ENCODE measurements around the gene DAPK1. TPM values are rescaled to one million over a fixed set of nuclear protein-coding genes. Genes with fewer than 3 reads are reported as not detected.
A peak's percentile ranks its signal among the peaks of the same experiment; 100 is the strongest.

DAPK1 gene
- total and polyA plus RNA-seq, 2 donors from 2014 or later = 15.5 to 166 TPM

GRCh38 chr9:87556039-87556438, 58.4 kb downstream of the DAPK1 start:
- intact Hi-C loops (cut with DNase I) = no loop called here
- no peak overlapping the region for H3K27ac ChIP-seq (ENCODE audit: low read depth in 2 of 2, low read length in 2 of 2)
- no peaks in the 10 kb centered on the region for H3K27me3 ChIP-seq (ENCODE audit: control insufficient read depth, insufficient read depth, low read length)
- H3K4me1 ChIP-seq (ENCODE audit: control insufficient read depth in 2 of 3, insufficient read depth in 2 of 3, low read depth in 1 of 3, low read length in 3 of 3) = peaks cover 0 to 20% (median 15%) of the 10 kb centered on the region in 3 donors
- no peak for TF ChIP-seq CTCF (IDR thresholded peaks at IDR 0.05; ENCODE audit: borderline replicate concordance, extremely low read depth, insufficient read depth)
- no peaks in the 10 kb centered on the region for H3K9me3 ChIP-seq (ENCODE audit: control insufficient read depth in 2 of 3, insufficient read depth in 1 of 3, low read length in 3 of 3)
- no peak for FAIRE-seq
- no peak overlapping the region for H3K9ac ChIP-seq (ENCODE audit: low read length in 3 of 3)
- H3K4me3 ChIP-seq (ENCODE audit: low read length in 3 of 3) = no peak overlapping the region
- no peaks in the 10 kb centered on the region for H3K36me3 ChIP-seq (ENCODE audit: control insufficient read depth in 2 of 3, insufficient read depth in 3 of 3, low read length in 3 of 3)
- no peak for DNase-seq

DNA sequence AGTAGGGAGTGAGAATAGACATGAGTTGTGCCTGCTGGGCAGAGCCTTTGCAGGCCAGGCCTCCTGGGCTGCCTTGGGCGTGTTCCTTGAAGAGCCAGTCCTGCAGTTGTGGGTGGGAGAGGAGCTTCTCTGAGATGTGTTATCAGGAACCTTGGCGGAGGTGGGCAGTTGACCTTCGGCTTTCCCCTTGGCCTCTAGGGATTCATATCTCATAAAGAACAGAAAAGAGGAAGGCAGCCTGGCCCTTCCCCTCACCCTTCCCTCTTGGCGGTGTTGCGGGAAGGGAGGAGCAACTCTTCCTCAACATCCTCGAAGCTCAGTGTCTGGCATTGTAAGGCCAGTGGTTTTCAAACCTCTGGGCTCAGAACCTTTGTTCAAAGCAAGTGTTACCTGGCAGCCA, 59.2 kb downstream of the DAPK1 start:
- peaks cover 0 to 20% (median 15%) of the 10 kb centered on the region in 3 donors for H3K4me1 ChIP-seq (ENCODE audit: control insufficient read depth in 2 of 3, insufficient read depth in 2 of 3, low read depth in 1 of 3, low read length in 3 of 3)

DNA sequence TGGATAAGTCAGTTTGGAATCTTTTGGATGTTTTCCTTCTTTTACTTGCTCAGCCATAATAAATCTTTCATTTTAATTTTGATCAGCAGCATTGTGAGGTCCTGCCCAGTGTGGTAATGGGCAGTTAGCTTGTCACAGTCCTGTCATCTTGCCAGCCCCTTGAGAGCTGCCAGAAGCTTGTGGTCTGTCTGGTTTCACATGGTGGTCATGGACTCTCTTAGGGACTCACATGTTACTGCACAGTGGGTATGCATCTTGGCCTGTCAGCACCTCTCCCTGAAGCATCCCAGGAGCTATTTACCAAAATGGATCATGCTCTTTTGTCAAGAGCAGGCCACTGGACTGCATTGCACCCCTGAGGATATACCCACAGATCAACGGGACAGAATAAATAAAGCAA, 60.3 kb downstream of the DAPK1 start:
- Histone ChIP-seq H3K4me3 (ENCODE audit: low read length in 3 of 3) (no peak overlapping the region), H3K4me1 (ENCODE audit: control insufficient read depth in 2 of 3, insufficient read depth in 2 of 3, low read depth in 1 of 3, low read length in 3 of 3) (peaks cover 0 to 20% (median 15%) of the 10 kb centered on the region in 3 donors), H3K27me3 (ENCODE audit: control insufficient read depth, insufficient read depth, low read length) (no peaks in the 10 kb centered on the region), H3K9me3 (ENCODE audit: control insufficient read depth in 2 of 3, insufficient read depth in 1 of 3, low read length in 3 of 3) (no peaks in the 10 kb centered on the region), H3K36me3 (ENCODE audit: control insufficient read depth in 2 of 3, insufficient read depth in 3 of 3, low read length in 3 of 3) (no peaks in the 10 kb centered on the region), H3K9ac (ENCODE audit: low read length in 3 of 3) (no peak overlapping the region), H3K27ac (ENCODE audit: low read depth in 2 of 2, low read length in 2 of 2) (no peak overlapping the region)
- intact Hi-C loops (cut with DNase I) = no loop called here
- DNase-seq (no peak), FAIRE-seq (no peak)
- TF ChIP-seq CTCF (IDR thresholded peaks at IDR 0.05; ENCODE audit: borderline replicate concordance, extremely low read depth, insufficient read depth) = no peak

More for the DNA sequence above, 59.2 kb downstream of the DAPK1 start:
- DNase-seq = peak in 1 of 5 donors; percentile 77
- Histone ChIP-seq H3K27ac (ENCODE audit: low read depth in 2 of 2, low read length in 2 of 2) (no peak overlapping the region), H3K36me3 (ENCODE audit: control insufficient read depth in 2 of 3, insufficient read depth in 3 of 3, low read length in 3 of 3) (no peaks in the 10 kb centered on the region), H3K27me3 (ENCODE audit: control insufficient read depth, insufficient read depth, low read length) (no peaks in the 10 kb centered on the region), H3K9ac (ENCODE audit: low read length in 3 of 3) (no peak overlapping the region), H3K4me3 (ENCODE audit: low read length in 3 of 3) (no peak overlapping the region), H3K9me3 (ENCODE audit: control insufficient read depth in 2 of 3, insufficient read depth in 1 of 3, low read length in 3 of 3) (no peaks in the 10 kb centered on the region)
- TF ChIP-seq CTCF (IDR thresholded peaks at IDR 0.05; ENCODE audit: borderline replicate concordance, extremely low read depth, insufficient read depth) = no peak
- FAIRE-seq = no peak
- intact Hi-C loops (cut with DNase I) = no loop called here

- no peak for FAIRE-seq
- Histone ChIP-seq H3K9me3 (ENCODE audit: control insufficient read depth in 2 of 3, insufficient read depth in 1 of 3, low read length in 3 of 3) (no peaks in the 10 kb centered on the region), H3K4me1 (ENCODE audit: control insufficient read depth in 2 of 3, insufficient read depth in 2 of 3, low read depth in 1 of 3, low read length in 3 of 3) (peaks cover 0 to 20% (median 16%) of the 10 kb centered on the region in 3 donors), H3K27ac (ENCODE audit: low read depth in 2 of 2, low read length in 2 of 2) (no peak overlapping the region), H3K36me3 (ENCODE audit: control insufficient read depth in 2 of 3, insufficient read depth in 3 of 3, low read length in 3 of 3) (no peaks in the 10 kb centered on the region), H3K4me3 (ENCODE audit: low read length in 3 of 3) (no peak overlapping the region), H3K9ac (ENCODE audit: low read length in 3 of 3) (no peak overlapping the region), H3K27me3 (ENCODE audit: control insufficient read depth, insufficient read depth, low read length) (no peaks in the 10 kb centered on the region)
- DNase-seq = no peak
- intact Hi-C loops (cut with DNase I) = no loop called here
- no peak for TF ChIP-seq CTCF (IDR thresholded peaks at IDR 0.05; ENCODE audit: borderline replicate concordance, extremely low read depth, insufficient read depth)
Observed at GRCh38 chr9:87558606-87559190, 61.0 kb downstream of the DAPK1 start.
